Astrocyte of the hippocampus (primary cell): Measurements from ENCODE around the gene NLRP12.
"Not testable (repeated sequence)": the region's sequence is repeated elsewhere in the genome, so short reads cannot be mapped to it uniquely, and the experiment has no call there.

Experiments used
- DNase-seq: peaks from one replicate; pipeline ENCODE4 v3.0.0; 2011; ENCODE audit warnings: low read depth, low spot score

The NLRP12 gene

DNA sequence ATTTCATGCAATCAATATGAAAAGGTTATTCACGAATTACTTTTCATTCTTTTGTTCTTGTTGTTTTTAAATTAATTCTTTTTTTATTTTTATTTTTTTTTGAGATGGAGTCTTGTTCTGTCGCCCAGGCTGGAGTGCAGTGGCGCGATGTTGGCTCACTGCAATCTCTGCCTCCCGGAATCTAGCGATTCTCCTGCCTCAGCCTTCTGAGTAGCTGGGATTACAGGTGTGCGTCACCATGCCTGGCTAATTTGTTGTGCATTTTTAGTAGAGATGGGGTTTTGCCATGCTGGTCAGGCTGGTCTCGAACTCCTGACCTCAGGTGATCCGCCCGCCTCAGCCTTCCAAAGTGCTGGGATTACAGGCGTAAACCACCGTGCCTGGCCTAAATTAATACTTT is 16.1 kb upstream of the NLRP12 start:
- DNase-seq: not testable (repeated sequence)

DNA sequence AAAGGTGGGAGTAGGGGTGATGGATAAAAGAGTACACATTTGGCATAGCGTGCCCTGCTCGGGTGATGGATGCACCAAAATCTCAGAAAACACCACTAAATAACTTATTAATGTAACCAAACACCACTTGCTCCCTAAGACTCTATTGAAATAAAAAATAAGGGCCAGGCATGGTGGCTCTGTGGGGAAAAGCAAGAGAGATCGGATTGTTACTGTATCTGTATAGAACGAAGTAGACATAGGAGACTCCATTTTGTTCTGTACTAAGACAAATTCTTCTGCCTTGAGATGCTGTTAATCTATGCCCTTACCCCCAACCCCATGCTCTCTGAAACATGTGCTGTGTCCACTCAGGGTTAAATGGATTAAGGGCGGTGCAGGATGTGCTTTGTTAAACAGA is 14.3 kb upstream of the NLRP12 start:
- not testable (repeated sequence) for DNase-seq

- DNase-seq: not testable (repeated sequence)
Observed at GRCh38 chr19:53832861-53833260, 8.7 kb upstream of the NLRP12 start.

DNA sequence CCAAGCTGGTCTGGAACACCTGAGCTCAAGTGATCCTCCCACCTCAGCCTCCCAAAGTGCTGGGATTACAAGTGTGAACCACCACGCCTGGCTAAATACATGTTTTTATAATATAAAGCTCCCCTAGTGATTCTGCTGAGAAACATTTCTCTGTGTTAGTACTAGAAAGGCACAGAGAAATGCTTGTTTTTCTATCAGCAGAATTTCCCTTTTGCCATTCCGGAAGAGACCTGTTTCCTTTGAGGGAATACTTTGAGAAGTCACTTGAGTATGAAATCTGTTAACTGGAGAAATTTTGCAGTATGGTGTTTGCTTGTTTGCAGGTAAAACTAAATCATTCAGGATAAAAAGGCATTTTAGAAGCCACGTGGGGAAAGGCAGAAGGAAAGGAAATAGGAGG is 4.4 kb upstream of the NLRP12 start:
- no peak for DNase-seq

DNA sequence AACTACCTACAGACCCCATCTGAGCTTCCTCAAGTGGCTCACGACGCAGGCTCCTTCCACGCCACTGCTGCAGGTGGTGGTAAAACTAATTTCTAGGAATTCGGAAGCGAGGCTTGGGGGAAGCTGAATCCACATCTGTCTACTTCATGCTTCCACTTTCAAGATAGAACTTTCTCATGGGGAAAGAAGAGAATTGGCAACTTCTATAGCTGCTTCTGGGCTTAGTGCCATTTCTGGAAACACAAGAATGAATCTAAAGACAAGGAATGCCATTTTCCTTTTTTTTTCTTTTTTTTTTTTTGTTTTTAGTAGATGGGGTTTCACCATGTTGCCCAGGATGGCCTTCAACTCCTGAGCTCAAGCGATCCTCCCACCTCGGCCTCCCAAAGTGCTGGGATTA is 2.8 kb upstream of the NLRP12 start:
- DNase-seq: peak; percentile 49

DNA sequence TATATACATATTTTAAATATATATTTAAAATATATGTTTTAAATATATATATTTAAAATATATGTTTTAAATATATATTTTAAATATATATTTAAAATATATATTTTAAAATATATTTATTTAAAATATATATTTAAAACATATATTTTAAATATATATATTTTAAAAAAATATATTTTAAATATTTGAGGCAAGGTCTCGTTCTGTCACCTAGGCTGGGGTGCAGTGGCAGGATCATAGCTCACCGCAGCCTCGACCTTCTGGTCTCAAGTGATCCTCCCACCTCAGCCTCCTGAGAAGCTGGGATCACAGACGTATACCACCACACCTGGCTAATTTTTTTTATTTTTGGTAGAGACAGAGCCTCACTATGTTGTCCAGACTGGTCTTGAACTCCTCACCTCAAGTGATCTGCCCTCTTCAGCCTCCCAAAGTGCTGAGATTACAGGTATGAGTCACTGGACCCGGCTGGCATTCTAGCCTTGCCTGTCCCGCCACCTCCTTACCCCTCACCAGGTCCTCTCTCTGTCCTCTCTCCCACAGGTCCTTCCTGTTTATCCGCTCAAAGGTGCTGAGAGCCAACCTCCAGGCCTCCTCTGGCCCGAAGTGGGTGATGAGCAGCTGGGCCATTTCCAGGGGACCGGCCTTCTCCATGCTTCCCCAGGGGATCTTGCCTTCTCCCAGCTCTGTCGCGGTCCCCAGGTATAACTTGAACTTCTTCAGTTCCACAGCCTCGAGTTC is 564 bp downstream of the NLRP12 start:
- no peak for DNase-seq

GRCh38 chr19:53819861-53820260 is 4.3 kb downstream of the NLRP12 start:
- DNase-seq: no peak

DNA sequence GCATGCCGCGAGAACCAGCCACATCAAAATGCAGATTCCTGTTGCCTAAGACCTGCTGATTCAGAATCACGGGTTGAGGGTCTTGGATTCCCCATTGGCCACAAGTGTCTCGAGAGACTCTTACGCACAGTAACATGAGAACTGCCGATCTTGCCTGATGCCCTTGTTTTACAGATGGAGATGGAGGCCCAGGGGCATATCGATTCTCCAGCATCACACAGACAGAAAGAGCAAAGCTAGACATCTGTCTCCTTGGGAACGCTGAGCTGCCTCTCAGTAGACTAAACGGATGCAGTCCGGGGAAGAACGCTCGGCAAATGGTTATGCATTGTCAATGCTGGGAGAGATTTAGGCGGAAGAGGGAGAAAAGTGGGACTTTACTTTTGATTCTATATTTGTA is 5.4 kb downstream of the NLRP12 start:
- no peak for DNase-seq

GRCh38 chr19:53813996-53814395 is 10.1 kb downstream of the NLRP12 start:
- DNase-seq: no peak

GRCh38 chr19:53812335-53812734 is 11.8 kb downstream of the NLRP12 start:
- DNase-seq: no peak

- DNase-seq: no peak
Observed at GRCh38 chr19:53810891-53811290, 13.2 kb downstream of the NLRP12 start.

- DNase-seq: no peak
Observed at GRCh38 chr19:53810187-53810546, 13.9 kb downstream of the NLRP12 start.

DNA sequence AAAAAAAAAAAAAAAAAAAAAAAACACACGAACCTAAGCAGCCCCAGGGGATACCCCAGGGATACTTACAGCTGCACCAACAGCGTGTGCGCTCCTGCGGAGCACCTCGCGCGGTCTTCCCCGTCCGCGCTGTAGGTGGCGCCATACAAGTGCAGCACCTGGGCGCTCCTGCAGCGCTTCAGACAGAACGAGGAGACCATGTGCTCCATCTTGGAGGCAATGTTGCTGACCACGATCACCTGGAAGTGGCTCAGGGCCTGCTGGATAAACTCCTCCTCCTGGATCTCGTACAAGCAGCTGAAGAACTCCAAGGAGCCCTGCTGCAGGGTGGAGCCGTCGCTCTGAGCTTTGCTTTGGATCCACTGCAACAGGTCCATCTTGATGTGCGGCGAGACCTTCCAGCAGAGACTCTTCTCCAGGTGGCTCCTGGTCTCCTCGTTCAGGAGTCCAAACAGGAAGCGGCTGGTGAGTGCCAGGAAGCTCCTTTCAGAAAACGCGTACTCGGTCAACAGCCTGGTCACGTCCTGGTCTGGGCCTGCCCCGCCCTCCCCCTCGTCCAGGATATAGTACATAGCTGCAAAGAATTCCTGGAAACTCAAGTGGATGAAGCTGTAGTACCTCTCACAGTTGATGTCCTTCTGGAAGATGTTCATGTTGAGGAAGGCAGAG is 14.5 kb downstream of the NLRP12 start:
- no peak for DNase-seq

GRCh38 chr19:53808710-53809125 is 15.4 kb downstream of the NLRP12 start:
- peak; percentile 62 for DNase-seq

GRCh38 chr19:53801257-53801656 is 22.9 kb downstream of the NLRP12 start:
- DNase-seq: no peak

GRCh38 chr19:53795019-53795418 is 29.1 kb downstream of the NLRP12 start:
- no peak for DNase-seq

DNA sequence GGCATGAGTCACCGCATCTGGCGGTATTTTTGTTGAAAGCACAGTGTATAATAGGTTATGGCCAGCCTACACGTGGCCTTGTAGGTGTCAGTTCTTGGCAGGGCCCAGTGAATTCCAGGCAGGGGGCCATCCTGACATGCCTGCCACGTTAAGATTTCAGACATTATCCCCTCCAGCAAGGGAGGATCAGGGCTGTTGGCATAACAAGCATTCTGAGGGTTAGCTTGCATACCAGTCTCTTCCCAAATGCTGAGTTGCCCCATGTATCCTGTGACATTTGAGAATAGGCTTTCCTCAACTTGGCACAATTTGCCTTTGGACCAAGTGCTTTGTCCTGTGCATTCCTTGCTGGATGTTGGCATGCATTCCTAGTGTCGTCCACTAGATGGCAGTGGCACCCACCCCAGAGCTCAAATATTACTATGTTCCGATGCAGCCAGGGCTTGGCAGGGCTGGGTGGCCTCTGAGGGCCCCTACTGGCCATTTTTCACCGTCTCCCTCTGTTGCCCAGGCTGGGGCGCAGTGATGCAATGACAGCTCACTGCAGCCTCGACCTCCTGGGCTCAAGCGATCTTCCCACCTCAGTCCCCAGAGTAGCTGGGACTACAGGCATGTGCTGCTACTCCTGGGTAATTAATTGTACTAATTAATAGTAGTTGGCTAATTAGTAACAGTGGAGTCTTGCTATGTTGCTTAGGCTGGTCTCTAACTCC is 31.2 kb downstream of the NLRP12 start:
- DNase-seq: peak; percentile 95

GRCh38 chr19:53789708-53790678 is 34.1 kb downstream of the NLRP12 start:
- no peak for DNase-seq

- no peak for DNase-seq
Observed at GRCh38 chr19:53787266-53787665, 36.8 kb downstream of the NLRP12 start.

DNA sequence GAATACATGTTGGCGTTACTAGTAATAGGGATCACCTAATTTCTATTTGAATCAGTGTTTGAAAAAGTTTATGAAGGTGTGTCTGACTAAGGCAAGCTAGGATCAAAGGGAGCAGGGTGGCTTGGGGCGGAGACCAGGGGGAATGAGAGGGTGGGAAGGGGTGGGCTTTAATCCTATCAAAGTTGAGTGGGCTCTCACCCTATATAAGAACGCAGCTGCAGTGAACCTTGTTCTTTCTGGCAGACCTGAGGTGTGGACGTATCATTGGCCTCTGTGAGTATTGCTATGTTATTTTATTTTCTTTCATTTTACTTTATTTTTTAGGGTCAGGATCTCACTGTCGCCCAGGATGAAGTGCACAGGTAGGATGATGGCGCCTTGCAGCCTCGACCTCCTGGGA is 37.4 kb downstream of the NLRP12 start:
- no peak for DNase-seq

DNA sequence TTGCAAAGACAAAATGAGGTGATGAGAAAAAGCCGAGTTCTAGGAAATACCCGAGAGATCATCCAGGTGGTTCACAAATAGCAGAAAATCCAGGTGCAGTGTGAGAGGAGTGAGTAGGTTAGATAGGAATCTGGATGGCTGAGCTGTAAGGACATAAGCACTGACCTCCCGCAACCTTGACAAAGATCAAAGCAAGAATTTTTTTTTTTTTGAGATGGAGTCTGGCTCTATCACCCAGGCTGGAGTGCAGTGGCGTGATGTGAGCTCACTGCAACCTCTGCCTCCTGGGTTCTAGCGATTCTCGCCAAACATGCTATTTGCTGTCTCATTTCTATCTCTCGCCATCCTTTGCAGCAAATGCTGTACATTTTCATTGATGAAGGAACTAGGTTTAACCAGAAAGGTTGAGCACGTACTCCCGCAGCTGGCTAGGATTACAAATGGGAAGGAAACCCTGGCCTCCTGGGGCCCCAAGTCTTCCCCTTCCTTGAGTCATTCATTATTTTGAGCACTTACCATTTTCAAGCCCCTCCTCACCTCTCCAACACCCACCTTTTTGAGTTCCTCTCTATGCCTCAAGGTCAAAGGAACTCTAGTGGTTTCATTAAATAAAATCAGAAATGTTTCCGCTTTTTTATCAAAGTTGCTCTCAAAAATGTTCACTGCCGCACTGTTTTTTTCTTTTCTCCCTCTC is 38.8 kb downstream of the NLRP12 start:
- no peak for DNase-seq
